ENCODE data around the gene COX11. TPM values are rescaled to one million over a fixed set of nuclear protein-coding genes. Genes with fewer than 3 reads are reported as not detected.
A peak's percentile ranks its signal among the peaks of the same experiment; 100 is the strongest.

Gene COX11
- total RNA-seq, 1 donor from 2014 or later = 19.6 TPM

GRCh38 chr17:54982399-54982798, 13.9 kb upstream of the COX11 start:
- peaks cover 0 to 14% of the 10 kb centered on the region in 2 donors for H3K4me1 ChIP-seq
- intact Hi-C loops (cut with DNase I) = no loop called here
- peak in 1 of 2 donors; percentile 78 for DNase-seq (ENCODE audit: low spot score in 2 of 2)
- no peak overlapping the region for H3K4me3 ChIP-seq
- TF ChIP-seq, protein P1, sequence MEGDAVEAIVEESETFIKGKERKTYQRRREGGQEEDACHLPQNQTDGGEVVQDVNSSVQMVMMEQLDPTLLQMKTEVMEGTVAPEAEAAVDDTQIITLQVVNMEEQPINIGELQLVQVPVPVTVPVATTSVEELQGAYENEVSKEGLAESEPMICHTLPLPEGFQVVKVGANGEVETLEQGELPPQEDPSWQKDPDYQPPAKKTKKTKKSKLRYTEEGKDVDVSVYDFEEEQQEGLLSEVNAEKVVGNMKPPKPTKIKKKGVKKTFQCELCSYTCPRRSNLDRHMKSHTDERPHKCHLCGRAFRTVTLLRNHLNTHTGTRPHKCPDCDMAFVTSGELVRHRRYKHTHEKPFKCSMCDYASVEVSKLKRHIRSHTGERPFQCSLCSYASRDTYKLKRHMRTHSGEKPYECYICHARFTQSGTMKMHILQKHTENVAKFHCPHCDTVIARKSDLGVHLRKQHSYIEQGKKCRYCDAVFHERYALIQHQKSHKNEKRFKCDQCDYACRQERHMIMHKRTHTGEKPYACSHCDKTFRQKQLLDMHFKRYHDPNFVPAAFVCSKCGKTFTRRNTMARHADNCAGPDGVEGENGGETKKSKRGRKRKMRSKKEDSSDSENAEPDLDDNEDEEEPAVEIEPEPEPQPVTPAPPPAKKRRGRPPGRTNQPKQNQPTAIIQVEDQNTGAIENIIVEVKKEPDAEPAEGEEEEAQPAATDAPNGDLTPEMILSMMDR (IDR thresholded peaks at IDR 0.05) = no peak
- no peaks in the 10 kb centered on the region for H3K36me3 ChIP-seq
- no peaks in the 10 kb centered on the region for H3K27me3 ChIP-seq
- peak overlapping the region; percentile 62 to 69 for H3K27ac ChIP-seq
- H3K9me3 ChIP-seq = peaks cover 7 to 10% of the 10 kb centered on the region in 2 donors

- Histone ChIP-seq H3K4me1 (peaks cover 0 to 14% of the 10 kb centered on the region in 2 donors), H3K9me3 (peaks cover 7 to 10% of the 10 kb centered on the region in 2 donors), H3K27me3 (no peaks in the 10 kb centered on the region), H3K27ac (no peak overlapping the region), H3K36me3 (no peaks in the 10 kb centered on the region), H3K4me3 (no peak overlapping the region)
- TF ChIP-seq, protein P1 (IDR thresholded peaks at IDR 0.05) = no peak
- intact Hi-C loops (cut with DNase I) = no loop called here
- DNase-seq (ENCODE audit: low spot score in 2 of 2) = no peak
Observed at GRCh38 chr17:54980375-54980774, 11.9 kb upstream of the COX11 start.

DNA sequence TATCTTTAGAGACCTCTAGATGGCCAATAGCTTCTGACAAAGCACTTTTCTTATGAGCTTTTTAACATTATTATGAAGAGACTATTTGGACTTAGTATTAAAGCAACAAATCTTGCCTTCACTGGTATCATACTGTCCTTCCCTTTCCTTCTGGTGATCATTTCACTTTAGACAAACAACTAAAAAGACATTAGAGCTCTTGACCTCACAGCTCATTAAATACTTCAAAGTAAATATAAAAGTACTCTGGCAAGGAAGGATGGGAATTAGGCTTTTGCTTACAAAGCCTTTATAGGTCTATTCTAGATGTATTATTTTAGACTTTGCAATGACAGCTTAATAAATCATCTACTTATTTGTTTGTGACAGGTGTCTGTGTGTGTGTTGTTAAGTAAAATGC, 11.2 kb upstream of the COX11 start:
- H3K27ac ChIP-seq = no peak overlapping the region
- intact Hi-C loops (cut with DNase I) = no loop called here

GRCh38 chr17:54977744-54978143, 9.3 kb upstream of the COX11 start:
- Histone ChIP-seq H3K36me3 (no peaks in the 10 kb centered on the region), H3K9me3 (peaks cover 7 to 10% of the 10 kb centered on the region in 2 donors), H3K27ac (no peak overlapping the region), H3K27me3 (no peaks in the 10 kb centered on the region), H3K4me3 (no peak overlapping the region), H3K4me1 (peaks cover 0 to 3% of the 10 kb centered on the region in 2 donors)
- no peak for DNase-seq (ENCODE audit: low spot score in 2 of 2)
- TF ChIP-seq, protein P1 (IDR thresholded peaks at IDR 0.05) = no peak
- intact Hi-C loops (cut with DNase I) = no loop called here

More for the DNA sequence above, 11.2 kb upstream of the COX11 start:
- Histone ChIP-seq H3K36me3 (no peaks in the 10 kb centered on the region), H3K27me3 (no peaks in the 10 kb centered on the region), H3K4me3 (no peak overlapping the region), H3K4me1 (peaks cover 0 to 14% of the 10 kb centered on the region in 2 donors), H3K9me3 (peaks cover 7 to 10% of the 10 kb centered on the region in 2 donors)
- TF ChIP-seq, protein P1 (IDR thresholded peaks at IDR 0.05) = no peak
- no peak for DNase-seq (ENCODE audit: low spot score in 2 of 2)

- H3K27ac ChIP-seq = no peak overlapping the region
- H3K4me3 ChIP-seq = no peak overlapping the region
- peaks cover 7 to 10% of the 10 kb centered on the region in 2 donors for H3K9me3 ChIP-seq
- H3K4me1 ChIP-seq = no peaks in the 10 kb centered on the region
- no peaks in the 10 kb centered on the region for H3K36me3 ChIP-seq
- no peaks in the 10 kb centered on the region for H3K27me3 ChIP-seq
- DNase-seq (ENCODE audit: low spot score in 2 of 2) = no peak
- intact Hi-C loops (cut with DNase I) = no loop called here
- TF ChIP-seq, protein P1 (IDR thresholded peaks at IDR 0.05) = no peak
Observed at GRCh38 chr17:54976316-54976715, 7.9 kb upstream of the COX11 start.

GRCh38 chr17:54974759-54975158, 6.3 kb upstream of the COX11 start:
- Histone ChIP-seq H3K4me1 (peaks cover 0 to 3% of the 10 kb centered on the region in 2 donors), H3K9me3 (no peaks in the 10 kb centered on the region), H3K27me3 (no peaks in the 10 kb centered on the region), H3K27ac (no peak overlapping the region), H3K4me3 (no peak overlapping the region), H3K36me3 (no peaks in the 10 kb centered on the region)
- TF ChIP-seq, protein P1 (IDR thresholded peaks at IDR 0.05) = no peak
- no peak for DNase-seq (ENCODE audit: low spot score in 2 of 2)
- intact Hi-C loops (cut with DNase I) = no loop called here
